ENCODE results near the gene PTCHD1. TPM values are rescaled to one million over a fixed set of nuclear protein-coding genes. Genes with fewer than 3 reads are reported as not detected.

The PTCHD1 gene
- total and polyA plus RNA-seq, 4 donors = under 0.01 to 0.02 (median under 0.01) TPM; not detected in 1

- H3K27me3 ChIP-seq (ENCODE audit: control insufficient read depth in 4 of 4, insufficient read depth in 4 of 4, low read length in 3 of 4) = peaks cover 0 to 7% (median 0%) of the 10 kb centered on the region in 4 donors
- no peaks in the 10 kb centered on the region for H3K4me1 ChIP-seq (ENCODE audit: control insufficient read depth in 4 of 4, insufficient read depth in 4 of 4, low read length in 3 of 4)
- no peak overlapping the region for H3K9ac ChIP-seq (ENCODE audit: low read depth in 1 of 2, low read length in 2 of 2)
- 70% methylated on average over 6 of the region's 6 CpGs for WGBS
- H3K36me3 ChIP-seq (ENCODE audit: control insufficient read depth in 4 of 4, insufficient read depth in 3 of 4, low read depth in 1 of 4, low read length in 3 of 4) = no peaks in the 10 kb centered on the region
- TF ChIP-seq EGR1 (IDR thresholded peaks at IDR 0.05; ENCODE audit: low read depth in 2 of 2) (no peak), HNF4G (IDR thresholded peaks at IDR 0.05) (no peak), SP1 (IDR thresholded peaks at IDR 0.05) (no peak), TAF1 (conservative IDR thresholded peaks at IDR 0.05) (no peak), JUND (IDR thresholded peaks at IDR 0.05) (no peak), YY1 (IDR thresholded peaks at IDR 0.05) (no peak), RXRA (IDR thresholded peaks at IDR 0.05) (no peak), GABPA (IDR thresholded peaks at IDR 0.05 in 1 of 2, conservative IDR thresholded peaks at IDR 0.05 in 1 of 2) (no peak), RAD21 (IDR thresholded peaks at IDR 0.05) (no peak), FOXA2 (IDR thresholded peaks at IDR 0.05) (no peak), FOXA1 (IDR thresholded peaks at IDR 0.05) (no peak), MAX (IDR thresholded peaks at IDR 0.05) (no peak), HNF4A (conservative IDR thresholded peaks at IDR 0.05) (no peak), NR2F2 (IDR thresholded peaks at IDR 0.05) (no peak), REST (IDR thresholded peaks at IDR 0.05) (no peak)
- TF ChIP-seq, protein P1, sequence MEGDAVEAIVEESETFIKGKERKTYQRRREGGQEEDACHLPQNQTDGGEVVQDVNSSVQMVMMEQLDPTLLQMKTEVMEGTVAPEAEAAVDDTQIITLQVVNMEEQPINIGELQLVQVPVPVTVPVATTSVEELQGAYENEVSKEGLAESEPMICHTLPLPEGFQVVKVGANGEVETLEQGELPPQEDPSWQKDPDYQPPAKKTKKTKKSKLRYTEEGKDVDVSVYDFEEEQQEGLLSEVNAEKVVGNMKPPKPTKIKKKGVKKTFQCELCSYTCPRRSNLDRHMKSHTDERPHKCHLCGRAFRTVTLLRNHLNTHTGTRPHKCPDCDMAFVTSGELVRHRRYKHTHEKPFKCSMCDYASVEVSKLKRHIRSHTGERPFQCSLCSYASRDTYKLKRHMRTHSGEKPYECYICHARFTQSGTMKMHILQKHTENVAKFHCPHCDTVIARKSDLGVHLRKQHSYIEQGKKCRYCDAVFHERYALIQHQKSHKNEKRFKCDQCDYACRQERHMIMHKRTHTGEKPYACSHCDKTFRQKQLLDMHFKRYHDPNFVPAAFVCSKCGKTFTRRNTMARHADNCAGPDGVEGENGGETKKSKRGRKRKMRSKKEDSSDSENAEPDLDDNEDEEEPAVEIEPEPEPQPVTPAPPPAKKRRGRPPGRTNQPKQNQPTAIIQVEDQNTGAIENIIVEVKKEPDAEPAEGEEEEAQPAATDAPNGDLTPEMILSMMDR (IDR thresholded peaks at IDR 0.05; ENCODE audit: low read depth, low read length, missing input control) = no peak
- TF ChIP-seq, protein P2, sequence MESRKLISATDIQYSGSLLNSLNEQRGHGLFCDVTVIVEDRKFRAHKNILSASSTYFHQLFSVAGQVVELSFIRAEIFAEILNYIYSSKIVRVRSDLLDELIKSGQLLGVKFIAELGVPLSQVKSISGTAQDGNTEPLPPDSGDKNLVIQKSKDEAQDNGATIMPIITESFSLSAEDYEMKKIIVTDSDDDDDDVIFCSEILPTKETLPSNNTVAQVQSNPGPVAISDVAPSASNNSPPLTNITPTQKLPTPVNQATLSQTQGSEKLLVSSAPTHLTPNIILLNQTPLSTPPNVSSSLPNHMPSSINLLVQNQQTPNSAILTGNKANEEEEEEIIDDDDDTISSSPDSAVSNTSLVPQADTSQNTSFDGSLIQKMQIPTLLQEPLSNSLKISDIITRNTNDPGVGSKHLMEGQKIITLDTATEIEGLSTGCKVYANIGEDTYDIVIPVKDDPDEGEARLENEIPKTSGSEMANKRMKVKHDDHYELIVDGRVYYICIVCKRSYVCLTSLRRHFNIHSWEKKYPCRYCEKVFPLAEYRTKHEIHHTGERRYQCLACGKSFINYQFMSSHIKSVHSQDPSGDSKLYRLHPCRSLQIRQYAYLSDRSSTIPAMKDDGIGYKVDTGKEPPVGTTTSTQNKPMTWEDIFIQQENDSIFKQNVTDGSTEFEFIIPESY (IDR thresholded peaks at IDR 0.05) = no peak
- TF ChIP-seq, protein P3, sequence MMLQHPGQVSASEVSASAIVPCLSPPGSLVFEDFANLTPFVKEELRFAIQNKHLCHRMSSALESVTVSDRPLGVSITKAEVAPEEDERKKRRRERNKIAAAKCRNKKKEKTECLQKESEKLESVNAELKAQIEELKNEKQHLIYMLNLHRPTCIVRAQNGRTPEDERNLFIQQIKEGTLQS (IDR thresholded peaks at IDR 0.05) = no peak
- no peaks in the 10 kb centered on the region for H3K9me3 ChIP-seq (ENCODE audit: control insufficient read depth in 4 of 4, low read length in 3 of 4)
- H3K27ac ChIP-seq (ENCODE audit: low read depth in 1 of 2, low read length in 2 of 2) = no peak overlapping the region
- H3K4me3 ChIP-seq (ENCODE audit: low read depth in 1 of 3, low read length in 3 of 3) = no peak overlapping the region
- no peak for DNase-seq (ENCODE audit: low spot score)
These were observed 34.4 kb downstream of the PTCHD1 start for GRCh38 chrX:23369027-23369426.
